Natural killer cell (primary cell): ENCODE data around the gene ZDHHC1. TPM values are rescaled to one million over a fixed set of nuclear protein-coding genes. Genes with fewer than 3 reads are reported as not detected.
"Not testable (repeated sequence)": the region's sequence is repeated elsewhere in the genome, so short reads cannot be mapped to it uniquely, and the experiment has no call there.

Experiments
- ATAC-seq, 3 donors: fragments of 150-1000 bp in 2 of 3; fragments of 200-7000 bp in 1 of 3; cut with Tn5 transposase; 1 replicate in 1 of 3; 2 replicates in 2 of 3; pipeline ENCODE4 v1.10.0; 2021; ENCODE audit warnings: mild to moderate bottlenecking in 2 of 3, moderate library complexity in 2 of 3
- DNase-seq, 2 donors: peaks; one replicate each; pipeline versions ENCODE4 v3.0.0 to v3.0.0-alpha.2; 2013 to 2021; ENCODE audit warnings: mixed read lengths in 1 of 2
- H3K27ac ChIP-seq: one replicate; pipeline ENCODE4 v1.5.1; 2013; ENCODE audit warnings: mild to moderate bottlenecking, low read length
- H3K27me3 ChIP-seq: one replicate; pipeline ENCODE4 v1.6.1; 2013; ENCODE audit warnings: low read length; ENCODE audit not compliant: control insufficient read depth, insufficient read depth
- H3K36me3 ChIP-seq: one replicate; pipeline ENCODE4 v1.6.1; 2013; ENCODE audit warnings: low read length; ENCODE audit not compliant: control insufficient read depth, insufficient read depth
- H3K4me1 ChIP-seq: one replicate; pipeline ENCODE4 v1.6.1; 2013; ENCODE audit warnings: low read length; ENCODE audit not compliant: control insufficient read depth, insufficient read depth
- H3K4me3 ChIP-seq: one replicate; pipeline ENCODE4 v1.5.1; 2013; ENCODE audit warnings: low read length
- H3K9me3 ChIP-seq: one replicate; pipeline ENCODE4 v1.6.1; 2013; ENCODE audit warnings: low read length; ENCODE audit not compliant: control insufficient read depth, insufficient read depth
- H3K27ac Mint-ChIP-seq, 2 donors: one replicate each; pipeline ENCODE4 v1.8.0; 2022; ENCODE audit warnings: mild to moderate bottlenecking in 2 of 2, mixed read lengths in 2 of 2, moderate library complexity in 1 of 2
- H3K27me3 Mint-ChIP-seq, 2 donors: one replicate each; pipeline ENCODE4 v1.8.0; 2022; ENCODE audit warnings: low read depth in 2 of 2, mixed read lengths in 2 of 2
- H3K36me3 Mint-ChIP-seq: one replicate; pipeline ENCODE4 v1.8.0; 2022; ENCODE audit warnings: mixed read lengths
- H3K4me1 Mint-ChIP-seq, 2 donors: one replicate each; pipeline ENCODE4 v1.8.0; 2022; ENCODE audit warnings: mixed read lengths in 2 of 2
- H3K4me3 Mint-ChIP-seq: one replicate; pipeline ENCODE4 v1.8.0; 2022; ENCODE audit warnings: mild to moderate bottlenecking, moderate library complexity, mixed read lengths
- H3K9me3 Mint-ChIP-seq, 2 donors: one replicate each; pipeline ENCODE4 v1.8.0; 2022; ENCODE audit warnings: mixed read lengths in 2 of 2
- WGBS: methylation state at CpG from one replicate; pipeline ENCODE4 v1.1.7; 2013; ENCODE audit warnings: missing lambda C conversion rate; ENCODE audit not compliant: insufficient coverage; 5-methylcytosine and 5-hydroxymethylcytosine counted together
- intact Hi-C: fragments of 100-400 bp; cut with micrococcal nuclease; formaldehyde crosslinking; loops from one replicate; pipeline ENCODE4 v1.14.2; 2022
- total RNA-seq, 4 donors: library from RNA; stranded (reverse); fragments of 120-200 nt in 1 of 4; gene quantifications; one replicate each; pipeline versions ENCODE4 v1.2.3 to v1.2.4, GENCODE V29; 2013 to 2022
- TF ChIP-seq, protein P1 (sequence below): fragments of 200-600 bp; IDR thresholded peaks from one replicate; pipeline ENCODE4 v1.8.0; 2022; ENCODE audit warnings: antibody characterized with exemption

The ZDHHC1 gene
- total RNA-seq, 3 donors from 2014 or later (not counting 1 experiment from before 2014, with no cell fraction given), result 0.88 to 2.5 (median 1.8) TPM

GRCh38 chr16:67419502-67419901 is 3.2 kb upstream of the ZDHHC1 start:
- 93% methylated on average over 2 of the region's 3 CpGs for WGBS
- no peaks in the 10 kb centered on the region for H3K36me3 ChIP-seq
- H3K27me3 ChIP-seq, result peaks cover 2% of the 10 kb centered on the region
- Mint-ChIP-seq H3K27me3 (peaks cover 19 to 31% of the 10 kb centered on the region in 2 donors), H3K27ac (no peak overlapping the region), H3K9me3 (no peaks in the 10 kb centered on the region), H3K4me3 (no peak overlapping the region), H3K4me1 (peaks cover 6 to 11% of the 10 kb centered on the region in 2 donors), H3K36me3 (no peaks in the 10 kb centered on the region)
- H3K4me1 ChIP-seq, result peaks cover 8% of the 10 kb centered on the region
- TF ChIP-seq, protein P1, sequence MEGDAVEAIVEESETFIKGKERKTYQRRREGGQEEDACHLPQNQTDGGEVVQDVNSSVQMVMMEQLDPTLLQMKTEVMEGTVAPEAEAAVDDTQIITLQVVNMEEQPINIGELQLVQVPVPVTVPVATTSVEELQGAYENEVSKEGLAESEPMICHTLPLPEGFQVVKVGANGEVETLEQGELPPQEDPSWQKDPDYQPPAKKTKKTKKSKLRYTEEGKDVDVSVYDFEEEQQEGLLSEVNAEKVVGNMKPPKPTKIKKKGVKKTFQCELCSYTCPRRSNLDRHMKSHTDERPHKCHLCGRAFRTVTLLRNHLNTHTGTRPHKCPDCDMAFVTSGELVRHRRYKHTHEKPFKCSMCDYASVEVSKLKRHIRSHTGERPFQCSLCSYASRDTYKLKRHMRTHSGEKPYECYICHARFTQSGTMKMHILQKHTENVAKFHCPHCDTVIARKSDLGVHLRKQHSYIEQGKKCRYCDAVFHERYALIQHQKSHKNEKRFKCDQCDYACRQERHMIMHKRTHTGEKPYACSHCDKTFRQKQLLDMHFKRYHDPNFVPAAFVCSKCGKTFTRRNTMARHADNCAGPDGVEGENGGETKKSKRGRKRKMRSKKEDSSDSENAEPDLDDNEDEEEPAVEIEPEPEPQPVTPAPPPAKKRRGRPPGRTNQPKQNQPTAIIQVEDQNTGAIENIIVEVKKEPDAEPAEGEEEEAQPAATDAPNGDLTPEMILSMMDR, result no peak
- H3K27ac ChIP-seq, result no peak overlapping the region
- H3K9me3 ChIP-seq, result no peaks in the 10 kb centered on the region
- ATAC-seq (no peak), DNase-seq (no peak)
- intact Hi-C loops, result no loop called here
- no peak overlapping the region for H3K4me3 ChIP-seq

- peaks cover 6 to 11% of the 10 kb centered on the region in 2 donors for H3K4me1 Mint-ChIP-seq
- peaks cover 8% of the 10 kb centered on the region for H3K4me1 ChIP-seq
- no peaks in the 10 kb centered on the region for H3K9me3 ChIP-seq
- H3K36me3 Mint-ChIP-seq, result no peaks in the 10 kb centered on the region
- H3K36me3 ChIP-seq, result no peaks in the 10 kb centered on the region
- 91% methylated on average over 2 of the region's 2 CpGs for WGBS
- TF ChIP-seq, protein P1, result no peak
- peaks cover 17 to 22% of the 10 kb centered on the region in 2 donors for H3K27me3 Mint-ChIP-seq
- H3K9me3 Mint-ChIP-seq, result no peaks in the 10 kb centered on the region
- no peak for DNase-seq
- intact Hi-C loops, result no loop called here
- no peak overlapping the region for H3K4me3 ChIP-seq
- no peak overlapping the region for H3K27ac Mint-ChIP-seq
- peak overlapping the region; percentile 66 for H3K4me3 Mint-ChIP-seq
- H3K27ac ChIP-seq, result no peak overlapping the region
- H3K27me3 ChIP-seq, result peaks cover 2% of the 10 kb centered on the region
- ATAC-seq, result no peak
Measured at GRCh38 chr16:67417333-67418061, 1.2 kb upstream of the ZDHHC1 start.

DNA sequence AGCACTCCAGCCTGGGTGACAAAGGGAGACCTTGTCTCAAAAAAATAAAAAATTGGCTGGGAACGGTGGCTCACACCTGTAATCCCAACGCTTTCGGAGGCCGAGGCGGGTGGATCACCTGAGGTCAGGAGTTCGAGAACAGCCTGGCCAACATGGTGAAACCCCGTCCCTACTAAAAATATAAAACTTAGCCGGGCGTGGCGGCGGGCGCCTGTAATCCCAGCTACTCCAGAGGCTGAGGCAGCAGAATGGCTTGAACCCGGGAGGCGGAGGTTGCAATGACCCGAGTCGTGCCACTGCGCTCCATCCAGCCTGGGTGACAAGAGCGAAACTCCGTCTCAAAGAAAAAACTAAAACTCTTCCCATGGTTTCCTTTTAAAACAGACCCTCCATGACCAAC is 856 bp downstream of the ZDHHC1 start:
- DNase-seq, H3K27ac Mint-ChIP-seq, H3K4me3 ChIP-seq, H3K36me3 ChIP-seq, H3K27ac ChIP-seq, H3K9me3 ChIP-seq, ATAC-seq, H3K4me1 ChIP-seq, intact Hi-C loops, H3K9me3 Mint-ChIP-seq, H3K27me3 ChIP-seq, H3K36me3 Mint-ChIP-seq: not testable (repeated sequence)
- peaks cover 6 to 11% of the 10 kb centered on the region in 2 donors for H3K4me1 Mint-ChIP-seq
- peak overlapping the region; percentile 69 for H3K4me3 Mint-ChIP-seq
- WGBS, result 96% methylated on average over 19 of the region's 19 CpGs
- H3K27me3 Mint-ChIP-seq, result peaks cover 15 to 22% of the 10 kb centered on the region in 2 donors

- Histone ChIP-seq H3K27ac (no peak overlapping the region), H3K36me3 (no peaks in the 10 kb centered on the region), H3K4me1 (peaks cover 8% of the 10 kb centered on the region), H3K4me3 (no peak overlapping the region), H3K27me3 (peaks cover 2% of the 10 kb centered on the region), H3K9me3 (no peaks in the 10 kb centered on the region)
- 79% methylated on average over 6 of the region's 6 CpGs for WGBS
- H3K9me3 Mint-ChIP-seq, result no peaks in the 10 kb centered on the region
- TF ChIP-seq, protein P1, result no peak
- no peak overlapping the region for H3K4me3 Mint-ChIP-seq
- H3K4me1 Mint-ChIP-seq, result peaks cover 6 to 11% of the 10 kb centered on the region in 2 donors
- DNase-seq (no peak), ATAC-seq (no peak)
- H3K27me3 Mint-ChIP-seq, result peaks cover 8 to 16% of the 10 kb centered on the region in 2 donors
- intact Hi-C loops, result no loop called here
- no peak overlapping the region for H3K27ac Mint-ChIP-seq
- H3K36me3 Mint-ChIP-seq, result no peaks in the 10 kb centered on the region
Measured at GRCh38 chr16:67413978-67414911, 2.0 kb downstream of the ZDHHC1 start.
